GM20431 (cell line): ENCODE results near the gene RUNX1.

ENCODE experiments used
- in situ Hi-C: fragments of 300-500 bp; cut with MseI, MboI; formaldehyde crosslinking; loops from one replicate; pipeline ENCODE4 v1.15.0; 2020; ENCODE audit warnings: low sequenced_read_pairs; ENCODE audit not compliant: unreplicated experiment

The RUNX1 gene

DNA sequence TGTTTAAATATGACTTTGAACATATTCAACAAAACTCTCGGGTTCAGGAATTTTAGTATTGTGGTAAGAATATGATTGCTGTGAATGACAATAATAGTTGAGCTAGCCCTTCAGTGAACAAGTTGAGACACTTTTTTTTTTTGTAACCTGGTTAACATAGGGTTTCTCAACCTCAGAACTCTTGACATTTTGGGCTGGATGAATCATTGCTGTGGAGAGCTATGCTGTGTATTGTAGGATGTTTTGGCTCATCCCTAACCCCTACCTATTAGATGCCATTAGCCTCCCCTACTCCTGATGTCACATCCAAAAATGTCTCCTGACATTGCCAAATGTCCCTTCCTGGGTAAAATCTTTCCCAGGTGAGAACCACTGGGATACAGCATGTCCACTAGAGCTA lies 113.7 kb downstream of the RUNX1 start:
- in situ Hi-C loops = no loop called here

GRCh38 chr21:34934350-34934749 lies 114.8 kb downstream of the RUNX1 start:
- in situ Hi-C loops = no loop called here

GRCh38 chr21:34933609-34934335 lies 115.3 kb downstream of the RUNX1 start:
- in situ Hi-C loops = no loop called here

- in situ Hi-C loops = no loop called here
These were observed 116.9 kb downstream of the RUNX1 start for GRCh38 chr21:34932233-34932632.

- in situ Hi-C loops = no loop called here
These were observed 118.1 kb downstream of the RUNX1 start for GRCh38 chr21:34930971-34931370.

DNA sequence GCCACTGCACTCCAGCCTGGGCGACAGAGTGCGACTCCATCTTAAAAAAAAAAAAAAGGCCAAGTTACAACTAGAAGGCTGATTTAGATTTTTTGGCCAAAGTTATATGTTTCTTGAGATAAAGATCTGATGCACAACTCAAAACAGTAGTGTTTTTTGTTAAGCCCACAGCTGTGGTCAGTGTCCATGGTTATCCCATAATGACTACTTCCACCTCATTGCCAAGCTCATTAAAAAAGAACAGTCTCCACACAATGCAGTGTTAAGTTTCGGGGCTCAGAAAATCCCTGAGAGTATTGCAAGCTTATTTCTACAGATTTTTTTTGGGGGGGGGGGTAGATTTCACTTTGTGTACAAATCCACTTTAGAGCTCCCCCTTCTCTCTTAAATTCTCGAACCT lies 120.5 kb downstream of the RUNX1 start:
- in situ Hi-C loops = no loop called here

- in situ Hi-C loops = no loop called here
These were observed 121.1 kb downstream of the RUNX1 start for GRCh38 chr21:34927992-34928391.

- in situ Hi-C loops = no loop called here
These were observed 122.2 kb downstream of the RUNX1 start for GRCh38 chr21:34926803-34927467.

DNA sequence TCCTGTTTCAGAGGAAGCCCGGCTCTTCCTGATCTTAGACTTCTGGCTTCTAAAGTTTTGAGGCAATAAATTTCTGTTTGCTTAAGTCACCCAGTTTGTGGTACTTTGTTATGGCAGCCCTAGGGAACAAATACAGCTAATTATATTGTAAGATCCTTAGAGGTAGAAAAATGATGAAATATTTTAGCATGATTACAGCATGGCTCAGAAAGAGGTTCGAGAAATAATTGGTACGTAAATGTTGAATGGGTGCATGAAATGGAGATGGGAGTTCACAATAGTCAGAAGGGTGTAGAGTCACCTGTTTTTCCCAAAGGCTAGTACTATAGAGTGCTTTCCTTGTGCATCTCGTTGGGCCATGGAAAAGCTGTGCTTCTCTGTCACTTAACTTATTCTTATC lies 123.5 kb downstream of the RUNX1 start:
- in situ Hi-C loops = no loop called here

DNA sequence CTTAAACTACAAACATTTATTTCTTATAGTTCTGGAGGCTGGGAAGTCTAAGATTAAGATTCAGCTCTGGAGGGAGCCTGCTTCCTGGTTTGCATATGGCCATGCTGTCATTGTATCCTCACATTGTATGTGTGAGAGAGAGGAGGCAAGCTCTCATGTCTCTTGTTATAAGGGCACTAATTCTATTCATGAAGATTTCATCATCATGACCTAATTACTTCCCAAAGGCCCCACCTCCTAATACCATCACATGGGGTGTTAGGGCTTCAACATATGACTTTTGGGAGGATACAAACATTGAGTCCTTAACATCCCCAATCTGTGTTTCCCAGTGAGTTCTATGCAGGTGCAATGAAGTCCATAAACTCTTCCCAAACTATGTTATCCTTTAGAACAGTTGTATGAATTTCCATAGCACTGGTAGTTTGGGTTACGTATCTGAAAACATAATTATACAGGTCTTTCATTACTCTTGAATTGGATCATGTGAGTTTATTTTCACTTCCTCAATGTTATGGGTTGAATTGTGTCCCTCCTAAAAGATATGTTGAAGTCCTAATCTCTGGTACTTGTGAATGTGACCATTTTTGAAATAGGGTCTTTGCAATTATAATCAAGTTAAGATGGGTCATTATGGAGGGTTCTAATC lies 124.2 kb downstream of the RUNX1 start:
- in situ Hi-C loops = no loop called here

DNA sequence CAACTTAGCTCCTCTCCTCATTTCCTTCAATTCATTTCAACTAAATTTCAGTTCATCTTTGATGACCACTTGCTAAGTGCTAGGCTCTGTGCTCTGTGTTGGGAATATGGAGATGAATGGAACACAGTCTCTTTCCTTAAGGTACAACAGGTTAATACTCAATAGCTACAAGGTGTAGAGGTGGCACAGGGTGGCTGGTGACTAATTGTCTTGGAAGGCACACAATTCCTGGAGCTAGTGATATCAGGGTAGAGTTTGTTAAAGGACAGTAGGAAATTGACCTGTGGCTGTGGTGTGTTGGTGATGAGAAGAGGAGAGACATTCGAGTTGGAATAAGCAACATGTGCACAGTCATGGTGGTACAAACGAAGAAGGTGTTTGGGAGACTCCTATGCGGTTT lies 124.9 kb downstream of the RUNX1 start:
- in situ Hi-C loops = no loop called here

DNA sequence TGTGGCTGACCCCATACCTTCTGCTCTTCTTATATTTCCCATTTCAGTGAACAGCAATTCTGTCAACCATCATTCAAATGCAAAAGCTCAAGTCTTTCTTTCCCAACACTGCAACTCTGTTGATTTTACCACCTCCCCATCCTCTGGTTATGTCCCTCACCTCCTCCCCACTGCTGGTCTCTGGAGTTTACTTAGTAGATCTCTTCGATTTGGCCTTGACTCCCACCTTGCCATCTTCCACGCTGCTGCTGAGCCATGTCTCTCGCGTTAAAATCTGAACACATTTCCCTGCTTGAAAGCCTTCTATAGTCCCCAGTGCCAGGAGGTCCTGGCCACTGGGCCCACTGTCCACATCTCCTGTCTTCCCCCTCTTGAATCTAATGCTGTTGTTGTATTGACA lies 125.5 kb downstream of the RUNX1 start:
- in situ Hi-C loops = no loop called here

GRCh38 chr21:34923202-34923601 lies 125.9 kb downstream of the RUNX1 start:
- in situ Hi-C loops = no loop called here

DNA sequence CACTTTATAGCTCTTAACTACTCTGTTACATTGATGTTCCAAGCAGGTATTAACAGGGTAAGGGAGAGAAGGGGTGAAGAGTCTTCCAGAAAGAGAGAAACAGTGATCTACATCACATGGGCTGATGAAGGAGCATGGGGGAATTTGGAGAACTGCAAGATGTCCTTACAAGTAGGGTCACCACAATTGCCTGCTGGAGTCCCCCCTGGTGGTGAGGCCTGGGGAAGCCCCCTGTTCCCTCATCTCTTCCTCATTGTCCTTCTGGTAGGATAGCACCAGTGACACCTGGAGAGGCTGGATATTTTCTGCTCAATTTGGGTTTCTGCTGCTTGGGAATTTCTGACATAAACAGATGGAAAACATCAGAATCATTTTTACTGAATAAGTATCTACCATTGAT lies 126.6 kb downstream of the RUNX1 start:
- in situ Hi-C loops = no loop called here

- in situ Hi-C loops = no loop called here
These were observed 128.0 kb downstream of the RUNX1 start for GRCh38 chr21:34921151-34921550.

- in situ Hi-C loops = no loop called here
These were observed 129.7 kb downstream of the RUNX1 start for GRCh38 chr21:34919406-34919805.

DNA sequence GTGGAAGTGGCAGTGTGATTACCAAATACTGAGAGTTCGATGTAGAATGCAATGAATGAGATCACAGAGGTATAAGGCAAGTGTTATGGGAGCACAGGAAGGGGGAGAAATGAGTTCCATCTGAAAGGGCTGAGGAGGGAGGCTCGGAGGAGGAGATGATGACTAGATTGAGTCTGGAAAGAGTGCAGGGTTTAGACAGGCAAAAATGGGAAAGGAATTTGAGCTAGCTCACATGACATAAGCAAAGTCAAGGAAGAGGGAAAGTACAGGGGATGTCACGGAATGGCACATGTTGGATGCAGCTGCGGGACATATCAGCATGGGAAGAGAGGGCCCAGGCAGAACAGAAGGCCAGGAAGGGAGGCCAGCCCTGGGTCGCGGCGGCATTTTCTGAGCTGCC lies 132.7 kb downstream of the RUNX1 start:
- in situ Hi-C loops = no loop called here

DNA sequence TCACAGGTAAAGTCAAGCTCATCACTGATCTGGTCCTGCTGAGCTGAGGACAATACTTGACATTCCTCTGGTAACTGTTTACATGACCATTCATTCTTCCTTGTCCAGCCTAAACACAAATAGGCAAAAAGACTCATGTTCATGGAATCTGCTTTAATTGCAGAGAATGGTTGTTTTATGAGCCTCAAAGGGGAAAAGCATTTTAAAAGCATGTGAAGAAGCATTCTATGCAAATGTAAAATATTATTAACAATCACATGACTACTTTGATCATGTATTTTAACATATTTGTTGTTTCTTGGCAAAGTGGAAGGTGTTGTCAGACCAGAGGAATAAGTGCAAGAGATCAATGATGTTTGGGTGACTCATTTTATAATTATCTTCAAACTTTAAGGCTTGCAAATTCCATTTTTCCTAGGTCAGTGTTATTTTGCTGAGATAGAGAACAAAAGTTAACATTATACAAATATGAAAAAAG lies 133.7 kb downstream of the RUNX1 start:
- in situ Hi-C loops = no loop called here

DNA sequence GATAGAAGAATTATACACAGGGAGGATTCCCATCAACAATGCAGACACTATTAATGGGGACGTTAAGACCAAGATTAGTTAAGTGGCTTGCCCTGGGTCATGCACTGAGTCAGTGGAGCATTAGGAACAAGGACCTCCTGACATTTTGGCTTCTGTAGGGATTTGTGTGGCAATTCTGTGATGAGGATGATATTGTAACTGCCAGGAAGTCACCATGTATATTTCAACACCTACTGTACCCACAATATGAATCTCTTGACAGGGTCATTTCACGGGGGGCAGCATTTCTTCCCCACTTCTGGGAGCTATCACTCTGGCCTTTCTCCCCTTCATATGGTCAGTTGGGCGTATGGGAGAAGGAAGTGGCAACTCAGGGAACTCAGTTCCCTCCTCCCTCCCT lies 134.9 kb downstream of the RUNX1 start:
- in situ Hi-C loops = no loop called here

DNA sequence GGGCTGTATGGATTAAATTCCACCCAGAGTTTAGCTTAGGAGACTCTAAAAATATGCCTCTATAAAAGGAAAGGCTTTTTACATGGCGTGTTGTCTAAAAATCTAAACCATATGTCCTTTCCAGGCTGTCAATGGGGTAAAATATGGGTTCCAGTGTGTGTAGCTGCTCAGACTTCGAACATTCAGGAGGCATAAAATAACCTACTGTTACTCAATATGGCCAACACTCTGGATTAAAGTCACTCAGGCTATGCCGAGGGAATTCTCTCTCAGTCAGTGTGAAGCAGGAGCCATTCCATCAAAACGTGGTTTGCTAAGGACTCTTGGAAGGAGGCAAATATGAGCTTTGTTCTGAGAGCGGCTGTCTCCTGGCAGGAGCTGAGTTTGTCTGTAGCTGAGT lies 135.3 kb downstream of the RUNX1 start:
- in situ Hi-C loops = no loop called here
